SKM-1 treated with dmso at 0.1 percent for 144 hours (cell line): ENCODE data around the gene GAGE1.
"Not testable (repeated sequence)": the region's sequence is repeated elsewhere in the genome, so short reads cannot be mapped to it uniquely, and the experiment has no call there.

Experiments used
- DNase-seq: peaks from one replicate; lab custom pipeline; 2025; ENCODE audit not compliant: unreplicated experiment; lab: John Stamatoyannopoulos, UW

The GAGE1 gene, protein sequence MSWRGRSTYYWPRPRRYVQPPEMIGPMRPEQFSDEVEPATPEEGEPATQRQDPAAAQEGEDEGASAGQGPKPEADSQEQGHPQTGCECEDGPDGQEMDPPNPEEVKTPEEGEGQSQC

DNA sequence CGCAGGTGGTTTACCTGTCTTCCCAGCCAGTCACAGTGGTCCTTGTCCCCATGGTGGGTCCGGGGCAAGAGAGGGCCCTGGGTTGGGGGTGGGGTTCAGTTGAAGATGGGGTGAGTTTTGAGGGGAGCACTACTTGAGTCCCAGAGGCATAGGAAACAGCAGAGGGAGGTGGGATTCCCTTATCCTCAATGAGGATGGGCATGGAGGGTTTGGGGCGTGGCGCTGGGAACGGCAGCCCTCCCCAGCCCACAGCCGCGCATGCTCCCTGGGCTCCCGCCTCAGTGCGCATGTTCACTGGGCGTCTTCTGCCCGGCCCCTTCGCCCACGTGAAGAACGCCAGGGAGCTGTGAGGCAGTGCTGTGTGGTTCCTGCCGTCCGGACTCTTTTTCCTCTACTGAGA, at the start of gene GAGE1:
Gene GAGE1 (plus strand): TSS at position 301 of the 400 bp plus-strand sequence. CDS start 1,155 bp downstream, outside the sequence.
- DNase-seq, result not testable (repeated sequence)

DNA sequence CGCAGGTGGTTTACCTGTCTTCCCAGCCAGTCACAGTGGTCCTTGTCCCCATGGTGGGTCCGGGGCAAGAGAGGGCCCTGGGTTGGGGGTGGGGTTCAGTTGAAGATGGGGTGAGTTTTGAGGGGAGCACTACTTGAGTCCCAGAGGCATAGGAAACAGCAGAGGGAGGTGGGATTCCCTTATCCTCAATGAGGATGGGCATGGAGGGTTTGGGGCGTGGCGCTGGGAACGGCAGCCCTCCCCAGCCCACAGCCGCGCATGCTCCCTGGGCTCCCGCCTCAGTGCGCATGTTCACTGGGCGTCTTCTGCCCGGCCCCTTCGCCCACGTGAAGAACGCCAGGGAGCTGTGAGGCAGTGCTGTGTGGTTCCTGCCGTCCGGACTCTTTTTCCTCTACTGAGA, 47.8 kb upstream of the GAGE1 start, which contains the start of gene GAGE12E:
Gene GAGE12E (plus strand): TSS at position 301 of the 400 bp plus-strand sequence. CDS start 1,155 bp downstream, outside the sequence.
- DNase-seq, result not testable (repeated sequence)

DNA sequence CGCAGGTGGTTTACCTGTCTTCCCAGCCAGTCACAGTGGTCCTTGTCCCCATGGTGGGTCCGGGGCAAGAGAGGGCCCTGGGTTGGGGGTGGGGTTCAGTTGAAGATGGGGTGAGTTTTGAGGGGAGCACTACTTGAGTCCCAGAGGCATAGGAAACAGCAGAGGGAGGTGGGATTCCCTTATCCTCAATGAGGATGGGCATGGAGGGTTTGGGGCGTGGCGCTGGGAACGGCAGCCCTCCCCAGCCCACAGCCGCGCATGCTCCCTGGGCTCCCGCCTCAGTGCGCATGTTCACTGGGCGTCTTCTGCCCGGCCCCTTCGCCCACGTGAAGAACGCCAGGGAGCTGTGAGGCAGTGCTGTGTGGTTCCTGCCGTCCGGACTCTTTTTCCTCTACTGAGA, 38.3 kb upstream of the GAGE1 start, which contains the start of gene GAGE12F:
Gene GAGE12F (plus strand): TSS at position 301 of the 400 bp plus-strand sequence. CDS start 1,155 bp downstream, outside the sequence.
- not testable (repeated sequence) for DNase-seq

DNA sequence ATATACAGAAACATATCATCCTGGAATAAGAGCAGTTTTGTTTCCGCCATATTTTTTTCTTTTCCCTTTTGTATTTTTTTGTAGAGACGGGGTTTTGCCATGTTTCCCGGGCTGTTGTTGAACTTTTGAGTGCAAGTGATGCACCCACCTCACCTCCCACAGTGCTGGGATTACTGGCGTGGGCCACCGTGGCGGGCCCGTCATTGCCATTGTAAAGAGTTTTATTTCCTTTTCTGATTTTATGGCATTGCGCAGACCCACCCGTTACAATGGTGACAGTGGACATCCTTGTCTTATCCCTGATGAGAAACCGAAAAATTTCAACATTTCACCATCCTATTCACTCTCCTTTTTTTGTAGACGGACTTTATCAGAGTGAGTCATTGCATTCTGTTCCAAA, 30.1 kb upstream of the GAGE1 start:
- DNase-seq, result not testable (repeated sequence)

DNA sequence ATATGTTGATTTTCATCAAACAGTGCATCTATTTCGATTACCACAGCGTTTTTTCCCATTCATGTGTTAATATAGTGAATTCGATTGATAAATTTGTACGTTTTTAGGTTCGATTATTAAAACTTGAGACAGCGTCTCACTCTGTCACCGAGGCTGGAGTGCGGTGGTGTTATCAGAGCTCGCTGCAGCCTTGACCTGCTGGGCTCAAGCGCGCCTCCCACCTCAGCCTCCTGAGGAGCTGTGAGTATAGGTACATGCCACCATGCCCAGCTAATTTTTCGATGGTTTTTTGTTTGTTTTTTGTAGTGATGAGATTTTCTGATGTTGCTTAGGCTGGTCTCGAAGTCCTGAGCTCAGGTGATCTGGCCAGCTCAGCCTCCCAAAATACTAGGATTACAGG, 29.7 kb upstream of the GAGE1 start:
- not testable (repeated sequence) for DNase-seq

DNA sequence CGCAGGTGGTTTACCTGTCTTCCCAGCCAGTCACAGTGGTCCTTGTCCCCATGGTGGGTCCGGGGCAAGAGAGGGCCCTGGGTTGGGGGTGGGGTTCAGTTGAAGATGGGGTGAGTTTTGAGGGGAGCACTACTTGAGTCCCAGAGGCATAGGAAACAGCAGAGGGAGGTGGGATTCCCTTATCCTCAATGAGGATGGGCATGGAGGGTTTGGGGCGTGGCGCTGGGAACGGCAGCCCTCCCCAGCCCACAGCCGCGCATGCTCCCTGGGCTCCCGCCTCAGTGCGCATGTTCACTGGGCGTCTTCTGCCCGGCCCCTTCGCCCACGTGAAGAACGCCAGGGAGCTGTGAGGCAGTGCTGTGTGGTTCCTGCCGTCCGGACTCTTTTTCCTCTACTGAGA, 28.7 kb upstream of the GAGE1 start, which contains the start of gene GAGE12G:
Gene GAGE12G (plus strand): TSS at position 301 of the 400 bp plus-strand sequence. CDS start 1,155 bp downstream, outside the sequence.
- not testable (repeated sequence) for DNase-seq

DNA sequence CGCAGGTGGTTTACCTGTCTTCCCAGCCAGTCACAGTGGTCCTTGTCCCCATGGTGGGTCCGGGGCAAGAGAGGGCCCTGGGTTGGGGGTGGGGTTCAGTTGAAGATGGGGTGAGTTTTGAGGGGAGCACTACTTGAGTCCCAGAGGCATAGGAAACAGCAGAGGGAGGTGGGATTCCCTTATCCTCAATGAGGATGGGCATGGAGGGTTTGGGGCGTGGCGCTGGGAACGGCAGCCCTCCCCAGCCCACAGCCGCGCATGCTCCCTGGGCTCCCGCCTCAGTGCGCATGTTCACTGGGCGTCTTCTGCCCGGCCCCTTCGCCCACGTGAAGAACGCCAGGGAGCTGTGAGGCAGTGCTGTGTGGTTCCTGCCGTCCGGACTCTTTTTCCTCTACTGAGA, 19.2 kb upstream of the GAGE1 start, which contains the start of gene GAGE12H:
Gene GAGE12H (plus strand): TSS at position 301 of the 400 bp plus-strand sequence. CDS start 1,155 bp downstream, outside the sequence.
- DNase-seq, result not testable (repeated sequence)

DNA sequence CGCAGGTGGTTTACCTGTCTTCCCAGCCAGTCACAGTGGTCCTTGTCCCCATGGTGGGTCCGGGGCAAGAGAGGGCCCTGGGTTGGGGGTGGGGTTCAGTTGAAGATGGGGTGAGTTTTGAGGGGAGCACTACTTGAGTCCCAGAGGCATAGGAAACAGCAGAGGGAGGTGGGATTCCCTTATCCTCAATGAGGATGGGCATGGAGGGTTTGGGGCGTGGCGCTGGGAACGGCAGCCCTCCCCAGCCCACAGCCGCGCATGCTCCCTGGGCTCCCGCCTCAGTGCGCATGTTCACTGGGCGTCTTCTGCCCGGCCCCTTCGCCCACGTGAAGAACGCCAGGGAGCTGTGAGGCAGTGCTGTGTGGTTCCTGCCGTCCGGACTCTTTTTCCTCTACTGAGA, 9.6 kb upstream of the GAGE1 start, which contains the start of gene GAGE2A:
Gene GAGE2A (plus strand): TSS at position 301 of the 400 bp plus-strand sequence. CDS start 1,155 bp downstream, outside the sequence.
- not testable (repeated sequence) for DNase-seq

DNA sequence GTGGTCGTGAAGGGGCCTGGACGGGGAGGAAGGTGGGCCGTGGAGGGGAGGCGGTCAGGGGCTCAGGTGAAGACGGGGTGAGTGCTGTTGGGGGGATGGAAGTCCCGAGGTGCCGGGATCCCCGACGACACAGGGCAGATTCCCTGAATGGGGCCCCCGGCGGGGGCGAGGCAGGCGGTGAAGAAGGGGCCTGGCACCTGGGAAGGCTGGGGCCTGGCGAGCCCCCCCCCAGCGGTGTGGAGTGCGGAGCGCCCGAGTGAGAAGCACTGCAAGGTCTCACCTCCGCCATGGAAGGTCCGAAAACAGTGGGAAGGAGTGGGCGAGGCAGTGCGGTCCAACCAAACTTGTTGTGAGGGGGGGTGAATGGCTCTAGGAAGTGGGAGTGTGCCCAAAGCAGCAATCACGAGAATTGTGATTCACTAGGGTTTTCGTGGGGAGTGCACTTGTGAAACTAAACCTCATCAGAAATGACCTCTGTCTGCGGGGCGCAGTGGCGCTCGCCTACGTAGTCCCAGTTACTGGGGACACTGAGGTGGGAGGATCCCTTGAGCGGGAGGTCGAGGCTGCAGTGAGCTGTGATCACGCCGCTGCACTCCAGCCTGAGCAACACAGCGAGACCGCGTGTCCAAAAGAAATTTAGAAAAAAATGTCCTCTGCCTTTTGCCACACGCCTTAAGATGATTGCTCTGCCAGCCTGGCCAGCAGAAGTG, 8.9 kb upstream of the GAGE1 start:
- not testable (repeated sequence) for DNase-seq

DNA sequence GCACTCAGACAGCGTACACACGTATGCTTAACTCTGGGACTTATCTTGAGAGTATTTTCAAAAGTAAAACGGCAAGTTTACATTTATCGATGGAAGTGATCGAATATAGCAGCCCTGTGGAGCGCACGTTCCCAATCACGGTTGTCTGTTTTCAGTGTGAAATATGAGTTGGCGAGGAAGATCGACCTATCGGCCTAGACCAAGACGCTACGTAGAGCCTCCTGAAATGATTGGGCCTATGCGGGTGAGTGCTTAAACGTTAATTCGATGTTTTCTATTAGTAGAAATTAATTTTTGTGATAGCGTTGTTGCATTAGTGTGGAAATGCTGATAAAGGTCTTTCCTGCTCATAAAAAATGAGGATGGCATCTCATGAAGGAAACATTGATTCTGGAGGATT, 8.3 kb upstream of the GAGE1 start:
- DNase-seq, result not testable (repeated sequence)

DNA sequence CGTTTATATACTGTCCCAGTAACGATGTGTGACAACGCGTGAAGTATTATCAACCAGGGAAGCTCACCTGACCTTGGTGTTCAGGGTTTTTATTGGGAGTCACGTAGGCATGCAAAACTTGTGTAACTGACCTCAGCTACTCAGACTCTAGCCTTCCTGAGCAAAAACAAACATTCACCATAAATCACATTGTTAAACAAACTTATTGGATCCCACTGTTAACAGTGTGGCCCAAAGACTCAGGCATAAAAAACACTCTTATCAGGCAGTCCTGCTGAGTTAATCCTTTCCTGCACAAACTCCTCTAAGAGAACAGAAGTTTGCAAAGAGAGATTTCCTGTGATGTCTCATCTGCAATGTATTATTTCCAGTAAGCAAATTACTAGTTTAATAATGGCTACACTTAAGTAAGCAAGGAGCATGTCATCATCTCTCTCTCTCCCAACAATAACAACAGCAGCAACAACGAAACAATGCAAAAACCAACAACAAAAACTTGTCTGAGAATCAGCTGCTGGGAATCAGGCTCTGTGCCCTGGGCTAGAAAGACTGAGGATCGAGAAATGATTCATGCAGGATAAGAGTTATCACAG, 12.0 kb downstream of the GAGE1 start:
- DNase-seq, result no peak

DNA sequence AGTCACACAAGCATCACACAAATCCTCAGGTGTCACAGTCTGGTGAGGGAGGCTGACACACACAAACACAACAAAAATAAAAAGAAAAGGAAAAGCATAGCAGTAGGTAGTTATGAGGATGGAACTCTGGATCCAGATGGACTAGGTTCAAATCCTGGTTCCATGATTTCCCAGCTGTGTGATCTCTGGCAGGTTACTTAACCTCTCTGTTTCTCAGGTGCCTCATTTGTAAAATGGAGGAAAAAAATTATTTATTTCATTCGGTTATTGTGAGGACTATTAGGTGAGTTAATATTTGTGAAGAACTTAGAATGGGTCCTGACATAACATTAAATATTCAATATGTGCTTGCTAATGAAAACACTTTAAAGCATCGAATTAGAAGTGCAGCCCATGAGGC, 19.8 kb downstream of the GAGE1 start:
- DNase-seq, result no peak

DNA sequence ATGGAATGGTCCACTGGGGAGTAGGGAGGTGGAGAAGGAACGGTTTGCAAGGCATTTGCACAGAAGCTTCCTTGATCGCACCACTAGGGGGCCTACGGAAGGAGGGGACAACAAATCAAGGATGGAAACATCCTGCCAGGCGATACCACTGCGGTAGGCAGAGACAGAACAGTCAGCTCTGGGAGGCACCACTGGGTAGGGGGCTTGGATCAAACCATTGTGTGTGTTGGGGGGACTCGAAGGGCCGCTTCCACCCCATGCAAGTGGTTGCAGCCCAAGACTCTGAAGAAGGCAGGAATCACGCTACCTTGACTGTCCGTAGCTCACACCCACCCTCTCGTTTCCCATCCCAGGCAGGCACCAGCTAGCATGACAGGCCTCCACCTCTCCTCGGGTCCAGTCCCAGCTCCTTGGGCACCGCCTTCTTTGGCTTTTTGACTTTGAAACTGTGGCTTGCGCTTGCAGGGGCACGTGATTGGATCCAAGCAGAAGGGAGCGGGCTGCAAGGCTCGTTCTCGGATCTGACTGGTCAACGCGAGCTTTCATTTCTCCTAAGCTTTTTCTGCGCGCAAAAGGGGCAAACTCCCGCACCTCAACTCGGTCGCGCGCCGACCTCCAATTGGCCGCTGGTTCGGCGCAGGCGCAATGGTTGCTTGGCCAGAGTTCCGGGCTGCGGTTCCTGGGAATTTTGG, 28.4 kb downstream of the GAGE1 start:
- DNase-seq, result no peak

DNA sequence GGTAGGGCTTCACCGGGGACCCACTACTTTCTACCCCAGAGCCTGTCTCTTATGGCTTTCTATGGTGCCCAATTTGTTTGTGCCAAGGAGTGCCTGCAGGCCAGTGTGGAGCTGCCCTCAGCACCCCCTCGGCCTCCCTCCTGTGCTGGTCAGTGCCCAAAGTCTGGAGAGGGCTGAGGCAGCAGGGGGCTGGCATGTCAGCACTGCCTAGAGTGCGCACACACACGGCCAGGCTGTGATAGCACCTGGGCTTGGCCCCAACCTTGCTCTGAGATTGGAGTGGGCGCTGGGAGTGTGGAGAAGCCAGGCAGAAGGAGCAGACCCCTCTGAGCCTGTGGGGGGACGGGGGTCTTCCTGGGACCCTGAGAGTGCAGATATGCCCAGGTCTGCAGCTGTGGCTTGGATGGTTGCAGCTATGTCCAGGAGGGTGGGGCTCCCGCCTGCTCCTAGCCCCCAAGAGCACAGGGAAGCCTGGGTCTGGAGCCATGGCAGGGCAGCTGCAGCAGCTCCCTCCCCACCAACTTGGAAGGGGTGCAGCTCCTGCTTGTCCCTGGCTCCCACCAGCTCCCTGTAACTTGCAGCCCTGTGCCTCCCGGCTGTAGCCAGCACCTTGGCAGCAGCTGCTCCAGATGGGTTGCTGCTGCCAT, 46.3 kb downstream of the GAGE1 start:
- DNase-seq, result no peak

DNA sequence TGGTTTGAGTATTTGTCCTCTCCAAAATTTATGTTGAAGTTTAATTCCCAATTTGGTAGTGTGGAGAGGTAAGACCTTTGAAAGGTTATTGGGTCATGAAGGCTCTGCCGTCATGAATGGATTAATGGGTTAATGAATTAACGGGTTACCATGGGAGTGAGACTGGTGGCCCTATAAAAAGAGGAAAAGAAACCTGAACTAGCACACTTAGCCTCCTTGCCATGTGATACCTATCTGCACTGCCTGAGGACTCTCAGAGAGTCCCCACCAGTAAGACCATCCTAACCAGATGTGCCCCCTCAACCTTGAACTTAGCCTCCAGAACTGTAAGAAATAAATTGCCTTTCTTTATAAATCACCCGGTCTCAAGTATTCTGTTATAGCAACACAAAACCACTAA, 57.7 kb downstream of the GAGE1 start:
- DNase-seq, result no peak
